ENCODE measurements around the gene EHMT1. TPM values are rescaled to one million over a fixed set of nuclear protein-coding genes. Genes with fewer than 3 reads are reported as not detected.

The EHMT1 gene
- total and polyA plus RNA-seq, 2 donors (not counting 1 experiment from before 2014, with no cell fraction given): 101 to 394 TPM

DNA sequence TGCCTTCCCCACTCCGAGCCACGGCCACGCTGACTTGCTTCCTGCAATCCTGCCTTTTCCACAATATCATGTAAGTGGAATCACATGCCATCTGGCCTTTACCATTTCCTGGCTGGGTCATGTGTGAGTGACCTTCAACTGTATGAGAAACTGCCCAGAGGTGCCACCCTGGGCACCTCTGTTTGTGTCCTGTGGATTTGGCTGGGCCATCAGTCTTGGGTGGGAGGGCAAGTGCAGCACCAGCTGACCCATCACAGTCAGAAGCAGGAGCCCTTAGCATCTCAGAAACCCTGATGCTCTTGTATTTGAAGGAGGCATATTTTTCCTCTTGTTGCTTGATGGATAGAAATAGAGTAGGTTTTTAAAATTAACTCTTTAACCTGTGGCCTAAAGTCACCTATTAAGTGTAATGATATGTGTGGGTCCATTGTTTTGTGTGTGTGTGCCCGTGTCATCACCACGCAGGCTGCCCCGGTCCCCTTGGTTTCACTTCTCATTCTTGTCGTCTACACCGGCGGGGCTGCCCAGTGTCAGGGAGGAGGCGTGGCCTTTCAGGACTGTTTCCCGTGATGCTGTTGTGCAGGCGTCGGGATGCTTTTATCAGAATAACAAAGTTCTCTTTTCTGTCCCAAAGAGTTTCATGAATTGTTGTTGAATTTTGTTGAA is 206.7 kb downstream of the EHMT1 start:
- H3K9ac ChIP-seq (ENCODE audit: low read length): no peak overlapping the region
- intact Hi-C loops (cut with micrococcal nuclease): loop anchor here (5.0 kb wide), 1 partner anchor 78 kb away; no protein-coding TSS in a partner anchor
- no peak overlapping the region for H2AFZ ChIP-seq (ENCODE audit: insufficient read depth, low read depth, low read length, poor library complexity, severe bottlenecking)
- H3K27me3 ChIP-seq (replicated peaks in 1 of 4; ENCODE audit: control extremely low read depth in 1 of 4, control insufficient read depth in 3 of 4, insufficient read depth in 4 of 4, low read length in 3 of 4): no peaks in the 10 kb centered on the region
- peak overlapping the region; percentile 51 for H3K4me3 Mint-ChIP-seq
- WGBS (ENCODE audit: insufficient coverage): 10% methylated on average over 4 of the region's 13 CpGs
- H3K79me2 ChIP-seq (ENCODE audit: control insufficient read depth, insufficient read depth, low read length): peaks cover 42% of the 10 kb centered on the region
- peak; percentile 98 for ATAC-seq (ENCODE audit: low read depth)
- no peak overlapping the region for H3K4me3 ChIP-seq (ENCODE audit: control extremely low read depth in 1 of 5, extremely low read depth in 1 of 5, insufficient read depth in 1 of 5, low read depth in 2 of 5, low read length in 4 of 5)
- peaks cover 18% of the 10 kb centered on the region for H3K4me1 Mint-ChIP-seq
- ChIA-PET POLR2A (no interaction called here), CTCF (no interaction called here)
- peaks cover 0 to 67% of the 10 kb centered on the region in 2 experiments for H3K36me3 ChIP-seq (replicated peaks in 1 of 2; ENCODE audit: control extremely low read depth in 1 of 2, control insufficient read depth in 1 of 2, extremely low read depth in 1 of 2, insufficient read depth in 2 of 2, low read length in 1 of 2)
- no peaks in the 10 kb centered on the region for H3K27me3 Mint-ChIP-seq
- peaks cover 6 to 9% of the 10 kb centered on the region in 2 donors for H3K4me1 ChIP-seq (ENCODE audit: control insufficient read depth in 2 of 2, insufficient read depth in 2 of 2, low read length in 2 of 2)
- H3K27ac Mint-ChIP-seq: peak overlapping the region; percentile 83
- peaks cover 47% of the 10 kb centered on the region for H4K20me1 ChIP-seq (ENCODE audit: control insufficient read depth, insufficient read depth, low read length, poor library complexity, severe bottlenecking)
- peak overlapping the region; percentile 46 for H3K4me2 ChIP-seq (replicated peaks; ENCODE audit: low read depth, low read length, poor library complexity, severe bottlenecking)
- DNase-seq: peak; percentile 85
- H3K9me3 ChIP-seq (ENCODE audit: control extremely low read depth in 1 of 3, control insufficient read depth in 2 of 3, insufficient read depth in 1 of 3, low read length in 2 of 3): peaks cover 0 to 10% (median 3%) of the 10 kb centered on the region in 3 donors
- no peak for TF ChIP-seq EZH2 (IDR thresholded peaks at IDR 0.05; ENCODE audit: borderline replicate concordance, insufficient read depth, low read depth, low read length, poor library complexity, severe bottlenecking)
- no peak for TF ChIP-seq CTCF (IDR thresholded peaks at IDR 0.05)
- H3K27ac ChIP-seq (ENCODE audit: low read length in 2 of 2): peak overlapping the region; percentile 68 to 86
- H3K9me3 Mint-ChIP-seq (ENCODE audit: insufficient read depth): no peaks in the 10 kb centered on the region

DNA sequence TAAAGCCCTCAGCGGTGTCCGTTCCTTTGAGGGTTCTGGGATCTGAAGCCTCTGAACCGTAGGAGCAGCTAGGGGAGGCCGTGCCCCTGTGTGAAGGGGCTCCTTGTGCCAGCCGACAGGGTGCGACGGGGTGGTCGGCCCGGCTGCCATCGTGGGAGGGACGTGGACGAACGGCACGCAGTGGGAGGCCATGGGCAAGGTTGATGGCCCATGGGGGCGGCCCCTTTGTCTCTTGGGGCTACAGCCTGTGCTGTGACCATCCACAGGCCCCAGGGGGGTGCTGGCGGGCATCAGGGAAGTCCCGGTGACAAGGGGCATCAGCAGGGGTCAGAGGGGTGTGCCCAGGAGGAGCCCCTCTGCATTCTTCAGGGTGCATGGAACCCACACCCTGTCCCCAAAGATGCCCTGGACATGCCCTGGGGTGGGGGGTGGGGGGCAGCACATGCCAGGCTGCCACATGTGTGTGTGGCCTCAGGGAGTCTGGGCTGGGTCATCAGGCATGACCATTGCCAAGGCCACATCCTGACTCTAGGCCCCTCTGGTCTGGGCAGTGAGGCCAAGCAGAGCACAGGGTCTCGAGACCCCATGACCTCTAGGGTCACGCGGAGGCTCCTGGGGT is 209.2 kb downstream of the EHMT1 start:
- no peaks in the 10 kb centered on the region for H3K27me3 Mint-ChIP-seq
- Histone ChIP-seq H3K9ac (ENCODE audit: low read length) (no peak overlapping the region), H3K79me2 (ENCODE audit: control insufficient read depth, insufficient read depth, low read length) (peaks cover 49% of the 10 kb centered on the region), H2AFZ (ENCODE audit: insufficient read depth, low read depth, low read length, poor library complexity, severe bottlenecking) (no peak overlapping the region), H3K4me3 (ENCODE audit: control extremely low read depth in 1 of 5, extremely low read depth in 1 of 5, insufficient read depth in 1 of 5, low read depth in 2 of 5, low read length in 4 of 5) (no peak overlapping the region), H4K20me1 (ENCODE audit: control insufficient read depth, insufficient read depth, low read length, poor library complexity, severe bottlenecking) (peaks cover 56% of the 10 kb centered on the region), H3K4me2 (replicated peaks; ENCODE audit: low read depth, low read length, poor library complexity, severe bottlenecking) (no peak overlapping the region), H3K27ac (ENCODE audit: low read length in 2 of 2) (no peak overlapping the region), H3K9me3 (ENCODE audit: control extremely low read depth in 1 of 3, control insufficient read depth in 2 of 3, insufficient read depth in 1 of 3, low read length in 2 of 3) (peaks cover 0 to 10% (median 3%) of the 10 kb centered on the region in 3 donors), H3K4me1 (ENCODE audit: control insufficient read depth in 2 of 2, insufficient read depth in 2 of 2, low read length in 2 of 2) (peaks cover 6 to 9% of the 10 kb centered on the region in 2 donors), H3K36me3 (replicated peaks in 1 of 2; ENCODE audit: control extremely low read depth in 1 of 2, control insufficient read depth in 1 of 2, extremely low read depth in 1 of 2, insufficient read depth in 2 of 2, low read length in 1 of 2) (peaks cover 0 to 67% of the 10 kb centered on the region in 2 experiments), H3K27me3 (replicated peaks in 1 of 4; ENCODE audit: control extremely low read depth in 1 of 4, control insufficient read depth in 3 of 4, insufficient read depth in 4 of 4, low read length in 3 of 4) (no peaks in the 10 kb centered on the region)
- H3K9me3 Mint-ChIP-seq (ENCODE audit: insufficient read depth): no peaks in the 10 kb centered on the region
- ChIA-PET CTCF (no interaction called here), POLR2A (no interaction called here)
- no peak overlapping the region for H3K27ac Mint-ChIP-seq
- H3K4me3 Mint-ChIP-seq: no peak overlapping the region
- peaks cover 18% of the 10 kb centered on the region for H3K4me1 Mint-ChIP-seq
- DNase-seq (peak; percentile 9), ATAC-seq (ENCODE audit: low read depth) (no peak)
- WGBS (ENCODE audit: insufficient coverage): 97% methylated on average over 20 of the region's 20 CpGs
- intact Hi-C loops (cut with micrococcal nuclease): loop anchor here (5.0 kb wide), 1 partner anchor 81 kb away; no protein-coding TSS in a partner anchor
- TF ChIP-seq EZH2 (IDR thresholded peaks at IDR 0.05; ENCODE audit: borderline replicate concordance, insufficient read depth, low read depth, low read length, poor library complexity, severe bottlenecking) (no peak), CTCF (IDR thresholded peaks at IDR 0.05) (no peak)
